HL-60 (cell line): ENCODE measurements around the gene TLR8.

Experiments used
- GABPA ChIP-seq: IDR thresholded peaks from 2 replicates; pipeline ENCODE4 v1.6.1; 2012; ENCODE audit warnings: low read depth
- POLR2AphosphoS5 ChIP-seq: IDR thresholded peaks from 2 replicates; pipeline ENCODE4 v1.6.1; 2012; ENCODE audit warnings: low read depth
- TF ChIP-seq, protein P1 (sequence below): IDR thresholded peaks from one replicate; pipeline ENCODE4 v1.5.1; 2011; ENCODE audit warnings: low read length, control low read depth, inconsistent platforms; ENCODE audit not compliant: insufficient read depth
- TF ChIP-seq, protein P2 (sequence below): IDR thresholded peaks from 2 replicates; pipeline ENCODE4 v1.6.1; 2012; ENCODE audit warnings: low read depth; ENCODE audit not compliant: insufficient replicate concordance

- no peak for TF ChIP-seq GABPA
- no peak for TF ChIP-seq POLR2AphosphoS5
- TF ChIP-seq, protein P1, sequence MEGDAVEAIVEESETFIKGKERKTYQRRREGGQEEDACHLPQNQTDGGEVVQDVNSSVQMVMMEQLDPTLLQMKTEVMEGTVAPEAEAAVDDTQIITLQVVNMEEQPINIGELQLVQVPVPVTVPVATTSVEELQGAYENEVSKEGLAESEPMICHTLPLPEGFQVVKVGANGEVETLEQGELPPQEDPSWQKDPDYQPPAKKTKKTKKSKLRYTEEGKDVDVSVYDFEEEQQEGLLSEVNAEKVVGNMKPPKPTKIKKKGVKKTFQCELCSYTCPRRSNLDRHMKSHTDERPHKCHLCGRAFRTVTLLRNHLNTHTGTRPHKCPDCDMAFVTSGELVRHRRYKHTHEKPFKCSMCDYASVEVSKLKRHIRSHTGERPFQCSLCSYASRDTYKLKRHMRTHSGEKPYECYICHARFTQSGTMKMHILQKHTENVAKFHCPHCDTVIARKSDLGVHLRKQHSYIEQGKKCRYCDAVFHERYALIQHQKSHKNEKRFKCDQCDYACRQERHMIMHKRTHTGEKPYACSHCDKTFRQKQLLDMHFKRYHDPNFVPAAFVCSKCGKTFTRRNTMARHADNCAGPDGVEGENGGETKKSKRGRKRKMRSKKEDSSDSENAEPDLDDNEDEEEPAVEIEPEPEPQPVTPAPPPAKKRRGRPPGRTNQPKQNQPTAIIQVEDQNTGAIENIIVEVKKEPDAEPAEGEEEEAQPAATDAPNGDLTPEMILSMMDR = no peak
- TF ChIP-seq, protein P2, sequence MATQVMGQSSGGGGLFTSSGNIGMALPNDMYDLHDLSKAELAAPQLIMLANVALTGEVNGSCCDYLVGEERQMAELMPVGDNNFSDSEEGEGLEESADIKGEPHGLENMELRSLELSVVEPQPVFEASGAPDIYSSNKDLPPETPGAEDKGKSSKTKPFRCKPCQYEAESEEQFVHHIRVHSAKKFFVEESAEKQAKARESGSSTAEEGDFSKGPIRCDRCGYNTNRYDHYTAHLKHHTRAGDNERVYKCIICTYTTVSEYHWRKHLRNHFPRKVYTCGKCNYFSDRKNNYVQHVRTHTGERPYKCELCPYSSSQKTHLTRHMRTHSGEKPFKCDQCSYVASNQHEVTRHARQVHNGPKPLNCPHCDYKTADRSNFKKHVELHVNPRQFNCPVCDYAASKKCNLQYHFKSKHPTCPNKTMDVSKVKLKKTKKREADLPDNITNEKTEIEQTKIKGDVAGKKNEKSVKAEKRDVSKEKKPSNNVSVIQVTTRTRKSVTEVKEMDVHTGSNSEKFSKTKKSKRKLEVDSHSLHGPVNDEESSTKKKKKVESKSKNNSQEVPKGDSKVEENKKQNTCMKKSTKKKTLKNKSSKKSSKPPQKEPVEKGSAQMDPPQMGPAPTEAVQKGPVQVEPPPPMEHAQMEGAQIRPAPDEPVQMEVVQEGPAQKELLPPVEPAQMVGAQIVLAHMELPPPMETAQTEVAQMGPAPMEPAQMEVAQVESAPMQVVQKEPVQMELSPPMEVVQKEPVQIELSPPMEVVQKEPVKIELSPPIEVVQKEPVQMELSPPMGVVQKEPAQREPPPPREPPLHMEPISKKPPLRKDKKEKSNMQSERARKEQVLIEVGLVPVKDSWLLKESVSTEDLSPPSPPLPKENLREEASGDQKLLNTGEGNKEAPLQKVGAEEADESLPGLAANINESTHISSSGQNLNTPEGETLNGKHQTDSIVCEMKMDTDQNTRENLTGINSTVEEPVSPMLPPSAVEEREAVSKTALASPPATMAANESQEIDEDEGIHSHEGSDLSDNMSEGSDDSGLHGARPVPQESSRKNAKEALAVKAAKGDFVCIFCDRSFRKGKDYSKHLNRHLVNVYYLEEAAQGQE = no peak
Measured at GRCh38 chrX:12936947-12937346, 30.5 kb downstream of the TLR8 start.
